Liver (tissue), 3 donors: ENCODE results near the gene RSL24D1.

Source experiments
- CTCF ChIP-seq: fragments of 150-350 bp; IDR thresholded peaks from 2 replicates; pipeline ENCODE4 v1.5.1; 2017; ENCODE audit warnings: improper control_type of control experiment, low read depth, low read length; ENCODE audit not compliant: missing input control
- EGR1 ChIP-seq, 2 donors: IDR thresholded peaks; 2 replicates each; pipeline ENCODE4 v1.6.1; 2016 to 2018; ENCODE audit warnings: antibody characterized with exemption in 2 of 2, low read depth in 2 of 2
- FOXA1 ChIP-seq: IDR thresholded peaks from 2 replicates; pipeline ENCODE4 v1.6.1; 2016; ENCODE audit warnings: antibody characterized with exemption
- FOXA2 ChIP-seq: IDR thresholded peaks from 2 replicates; pipeline ENCODE4 v1.6.1; 2016; ENCODE audit warnings: antibody characterized with exemption
- JUND ChIP-seq, 2 donors: IDR thresholded peaks; 2 replicates each; pipeline ENCODE4 v1.6.1; 2016; ENCODE audit warnings: antibody characterized with exemption in 2 of 2
- MAX ChIP-seq: IDR thresholded peaks from 2 replicates; pipeline ENCODE4 v1.6.1; 2016; ENCODE audit warnings: antibody characterized with exemption
- NR2F2 ChIP-seq: IDR thresholded peaks from 2 replicates; pipeline ENCODE4 v1.6.1; 2016; ENCODE audit warnings: antibody characterized with exemption
- RAD21 ChIP-seq, 2 donors: IDR thresholded peaks; 2 replicates each; pipeline ENCODE4 v1.6.1; 2016; ENCODE audit warnings: antibody characterized with exemption in 2 of 2, mild to moderate bottlenecking in 2 of 2
- REST ChIP-seq: IDR thresholded peaks from 2 replicates; pipeline ENCODE4 v1.6.1; 2016; ENCODE audit warnings: antibody characterized with exemption, mild to moderate bottlenecking
- TAF1 ChIP-seq: conservative IDR thresholded peaks from 2 replicates; pipeline ENCODE4 v1.6.1; 2016; ENCODE audit warnings: antibody characterized with exemption, mild to moderate bottlenecking
- YY1 ChIP-seq: IDR thresholded peaks from 2 replicates; pipeline ENCODE4 v1.6.1; 2016; ENCODE audit warnings: antibody characterized with exemption, mild to moderate bottlenecking
- ZBTB33 ChIP-seq: IDR thresholded peaks from 2 replicates; pipeline ENCODE4 v1.6.1; 2016; ENCODE audit warnings: antibody characterized with exemption
- TF ChIP-seq, protein P1 (sequence below): IDR thresholded peaks from 2 replicates; pipeline ENCODE4 v1.6.1; 2016; ENCODE audit warnings: antibody characterized with exemption
- donor health status: healthy.
- donor health status: healthy.

DNA sequence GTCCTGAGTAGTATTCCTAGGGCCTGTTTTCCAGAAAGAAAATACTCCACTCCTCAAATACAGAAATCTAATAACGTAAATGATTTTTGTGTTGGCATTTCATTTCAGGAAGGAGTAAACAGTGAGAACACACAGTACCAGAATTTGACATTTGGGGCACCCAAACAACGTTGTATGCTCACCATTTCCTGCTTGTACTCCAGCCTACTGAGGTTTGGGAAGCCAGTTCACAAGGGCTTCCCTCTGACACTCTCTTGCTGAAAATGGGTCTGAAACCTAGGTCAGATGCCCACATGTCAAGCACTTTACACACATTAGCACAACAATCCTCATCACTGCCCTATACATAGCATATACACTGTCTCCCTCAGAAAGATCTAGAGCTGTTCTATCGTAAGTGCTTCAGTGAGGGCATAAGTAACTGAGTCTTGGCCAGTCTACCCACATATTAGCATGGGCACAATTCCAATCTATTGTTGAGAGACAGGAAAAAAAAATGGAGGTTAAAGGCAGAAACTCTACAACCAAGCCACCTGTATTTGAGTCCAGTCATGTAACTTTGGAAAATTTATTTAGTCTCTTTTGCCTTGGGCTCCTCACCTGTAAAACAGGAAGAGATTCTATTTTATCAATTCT is 43.5 kb upstream of the RSL24D1 start:
- TF ChIP-seq REST, result no peak
- no peak for TF ChIP-seq CTCF
- TF ChIP-seq FOXA2, result no peak
- no peak for TF ChIP-seq TAF1
- TF ChIP-seq YY1, result no peak
- no peak for TF ChIP-seq ZBTB33
- no peak for TF ChIP-seq JUND (IDR thresholded peaks at IDR 0.05)
- no peak for TF ChIP-seq NR2F2
- no peak for TF ChIP-seq EGR1 (IDR thresholded peaks at IDR 0.05; ENCODE audit: low read depth in 2 of 2)
- TF ChIP-seq FOXA1, result no peak
- TF ChIP-seq RAD21 (IDR thresholded peaks at IDR 0.05), result no peak
- no peak for TF ChIP-seq MAX
- TF ChIP-seq, protein P1, sequence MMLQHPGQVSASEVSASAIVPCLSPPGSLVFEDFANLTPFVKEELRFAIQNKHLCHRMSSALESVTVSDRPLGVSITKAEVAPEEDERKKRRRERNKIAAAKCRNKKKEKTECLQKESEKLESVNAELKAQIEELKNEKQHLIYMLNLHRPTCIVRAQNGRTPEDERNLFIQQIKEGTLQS, result no peak
